ENCODE measurements around the gene SLCO2A1. TPM values are rescaled to one million over a fixed set of nuclear protein-coding genes. Genes with fewer than 3 reads are reported as not detected.
A peak's percentile ranks its signal among the peaks of the same experiment; 100 is the strongest.

SLCO2A1 gene
- polyA plus RNA-seq (2013, experiment 1 of 2) = 3.3 TPM
- polyA plus RNA-seq (2013, experiment 2 of 2) = 2.2 TPM

GRCh38 chr3:134029734-134030378 lies at the start of gene SLCO2A1:
Gene SLCO2A1, minus strand, starts transcription at chr3:134029925. Its CDS starts 123 bp downstream, at chr3:134029802.
- Histone ChIP-seq H3K27ac (ENCODE audit: low read depth, low read length) (no peak within 1 kb of the TSS), H3K9ac (ENCODE audit: low read depth, low read length) (peak within 1 kb of the TSS; percentile 27; the same call in 1 of the 2 replicates), H3K4me1 (ENCODE audit: insufficient read depth, low read length) (peaks cover 8% of the 10 kb centered on the region), H3K36me3 (ENCODE audit: insufficient read depth, low read length) (no peaks in the 10 kb centered on the region), H3K9me3 (ENCODE audit: insufficient read depth, low read depth, low read length) (no peaks in the 10 kb centered on the region), H3K27me3 (ENCODE audit: insufficient read depth, low read length) (peaks cover 52% of the 10 kb centered on the region), H3K4me3 (ENCODE audit: low read length) (peak within 1 kb of the TSS; percentile 62)
- under 1% methylated on average over 67 of the region's 67 CpGs for WGBS

GRCh38 chr3:134079111-134079547 lies 49.4 kb upstream of the SLCO2A1 start:
- Histone ChIP-seq H3K4me1 (ENCODE audit: insufficient read depth, low read length) (no peaks in the 10 kb centered on the region), H3K9ac (ENCODE audit: low read depth, low read length) (no peak overlapping the region), H3K36me3 (ENCODE audit: insufficient read depth, low read length) (no peaks in the 10 kb centered on the region), H3K9me3 (ENCODE audit: insufficient read depth, low read depth, low read length) (peaks cover 19% of the 10 kb centered on the region), H3K27me3 (ENCODE audit: insufficient read depth, low read length) (no peaks in the 10 kb centered on the region), H3K4me3 (ENCODE audit: low read length) (no peak overlapping the region), H3K27ac (ENCODE audit: low read depth, low read length) (no peak overlapping the region)
- 88% methylated on average over 4 of the region's 4 CpGs for WGBS

- no peaks in the 10 kb centered on the region for H3K4me1 ChIP-seq (ENCODE audit: insufficient read depth, low read length)
- 91% methylated on average over 8 of the region's 8 CpGs for WGBS
- no peak overlapping the region for H3K4me3 ChIP-seq (ENCODE audit: low read length)
- H3K27ac ChIP-seq (ENCODE audit: low read depth, low read length) = no peak overlapping the region
- H3K27me3 ChIP-seq (ENCODE audit: insufficient read depth, low read length) = no peaks in the 10 kb centered on the region
- H3K36me3 ChIP-seq (ENCODE audit: insufficient read depth, low read length) = no peaks in the 10 kb centered on the region
- H3K9ac ChIP-seq (ENCODE audit: low read depth, low read length) = no peak overlapping the region
- H3K9me3 ChIP-seq (ENCODE audit: insufficient read depth, low read depth, low read length) = peaks cover 19% of the 10 kb centered on the region
Measured at GRCh38 chr3:134078169-134078831, 48.6 kb upstream of the SLCO2A1 start.

- no peaks in the 10 kb centered on the region for H3K4me1 ChIP-seq (ENCODE audit: insufficient read depth, low read length)
- peaks cover 19% of the 10 kb centered on the region for H3K9me3 ChIP-seq (ENCODE audit: insufficient read depth, low read depth, low read length)
- H3K27me3 ChIP-seq (ENCODE audit: insufficient read depth, low read length) = no peaks in the 10 kb centered on the region
- H3K4me3 ChIP-seq (ENCODE audit: low read length) = no peak overlapping the region
- H3K36me3 ChIP-seq (ENCODE audit: insufficient read depth, low read length) = no peaks in the 10 kb centered on the region
- 93% methylated on average over 3 of the region's 3 CpGs for WGBS
- H3K9ac ChIP-seq (ENCODE audit: low read depth, low read length) = no peak overlapping the region
- H3K27ac ChIP-seq (ENCODE audit: low read depth, low read length) = no peak overlapping the region
Measured at GRCh38 chr3:134077649-134078161, 48.0 kb upstream of the SLCO2A1 start.

GRCh38 chr3:134076851-134077250 lies 47.1 kb upstream of the SLCO2A1 start:
- no peak overlapping the region for H3K9ac ChIP-seq (ENCODE audit: low read depth, low read length)
- peaks cover 19% of the 10 kb centered on the region for H3K9me3 ChIP-seq (ENCODE audit: insufficient read depth, low read depth, low read length)
- H3K27ac ChIP-seq (ENCODE audit: low read depth, low read length) = no peak overlapping the region
- 100% methylated on average over 1 of the region's 2 CpGs for WGBS
- H3K4me1 ChIP-seq (ENCODE audit: insufficient read depth, low read length) = no peaks in the 10 kb centered on the region
- H3K27me3 ChIP-seq (ENCODE audit: insufficient read depth, low read length) = no peaks in the 10 kb centered on the region
- no peak overlapping the region for H3K4me3 ChIP-seq (ENCODE audit: low read length)
- no peaks in the 10 kb centered on the region for H3K36me3 ChIP-seq (ENCODE audit: insufficient read depth, low read length)

GRCh38 chr3:134075846-134076245 lies 46.1 kb upstream of the SLCO2A1 start:
- Histone ChIP-seq H3K4me3 (ENCODE audit: low read length) (no peak overlapping the region), H3K27ac (ENCODE audit: low read depth, low read length) (no peak overlapping the region), H3K27me3 (ENCODE audit: insufficient read depth, low read length) (no peaks in the 10 kb centered on the region), H3K4me1 (ENCODE audit: insufficient read depth, low read length) (no peaks in the 10 kb centered on the region), H3K9me3 (ENCODE audit: insufficient read depth, low read depth, low read length) (peaks cover 12% of the 10 kb centered on the region), H3K9ac (ENCODE audit: low read depth, low read length) (no peak overlapping the region), H3K36me3 (ENCODE audit: insufficient read depth, low read length) (no peaks in the 10 kb centered on the region)
- 92% methylated on average over 6 of the region's 6 CpGs for WGBS

GRCh38 chr3:134075568-134075825 lies 45.8 kb upstream of the SLCO2A1 start:
- H3K4me3 ChIP-seq (ENCODE audit: low read length) = no peak overlapping the region
- H3K27me3 ChIP-seq (ENCODE audit: insufficient read depth, low read length) = no peaks in the 10 kb centered on the region
- 92% methylated on average over 3 of the region's 3 CpGs for WGBS
- H3K9me3 ChIP-seq (ENCODE audit: insufficient read depth, low read depth, low read length) = peaks cover 9% of the 10 kb centered on the region; the same call in 1 of the 2 replicates
- no peak overlapping the region for H3K9ac ChIP-seq (ENCODE audit: low read depth, low read length)
- H3K4me1 ChIP-seq (ENCODE audit: insufficient read depth, low read length) = no peaks in the 10 kb centered on the region
- H3K36me3 ChIP-seq (ENCODE audit: insufficient read depth, low read length) = no peaks in the 10 kb centered on the region
- H3K27ac ChIP-seq (ENCODE audit: low read depth, low read length) = no peak overlapping the region

GRCh38 chr3:134074790-134075567 lies 45.3 kb upstream of the SLCO2A1 start:
- Histone ChIP-seq H3K9me3 (ENCODE audit: insufficient read depth, low read depth, low read length) (peaks cover 4% of the 10 kb centered on the region; the same call in 1 of the 2 replicates), H3K4me1 (ENCODE audit: insufficient read depth, low read length) (no peaks in the 10 kb centered on the region), H3K27ac (ENCODE audit: low read depth, low read length) (no peak overlapping the region), H3K4me3 (ENCODE audit: low read length) (no peak overlapping the region), H3K9ac (ENCODE audit: low read depth, low read length) (no peak overlapping the region), H3K36me3 (ENCODE audit: insufficient read depth, low read length) (no peaks in the 10 kb centered on the region), H3K27me3 (ENCODE audit: insufficient read depth, low read length) (no peaks in the 10 kb centered on the region)
- WGBS = 95% methylated on average over 9 of the region's 9 CpGs

GRCh38 chr3:134074001-134074789 lies 44.5 kb upstream of the SLCO2A1 start:
- Histone ChIP-seq H3K27me3 (ENCODE audit: insufficient read depth, low read length) (no peaks in the 10 kb centered on the region), H3K27ac (ENCODE audit: low read depth, low read length) (no peak overlapping the region), H3K9ac (ENCODE audit: low read depth, low read length) (no peak overlapping the region)

GRCh38 chr3:134073583-134073945 lies 43.8 kb upstream of the SLCO2A1 start:
- Histone ChIP-seq H3K4me3 (ENCODE audit: low read length) (no peak overlapping the region), H3K4me1 (ENCODE audit: insufficient read depth, low read length) (no peaks in the 10 kb centered on the region), H3K27me3 (ENCODE audit: insufficient read depth, low read length) (no peaks in the 10 kb centered on the region), H3K36me3 (ENCODE audit: insufficient read depth, low read length) (no peaks in the 10 kb centered on the region), H3K27ac (ENCODE audit: low read depth, low read length) (no peak overlapping the region), H3K9ac (ENCODE audit: low read depth, low read length) (no peak overlapping the region), H3K9me3 (ENCODE audit: insufficient read depth, low read depth, low read length) (no peaks in the 10 kb centered on the region)
- 92% methylated on average over 4 of the region's 4 CpGs for WGBS

More at GRCh38 chr3:134074001-134074789, 44.5 kb upstream of the SLCO2A1 start:
- 90% methylated on average over 10 of the region's 10 CpGs for WGBS
- H3K36me3 ChIP-seq (ENCODE audit: insufficient read depth, low read length) = no peaks in the 10 kb centered on the region
- no peak overlapping the region for H3K4me3 ChIP-seq (ENCODE audit: low read length)
- no peaks in the 10 kb centered on the region for H3K9me3 ChIP-seq (ENCODE audit: insufficient read depth, low read depth, low read length)
- H3K4me1 ChIP-seq (ENCODE audit: insufficient read depth, low read length) = no peaks in the 10 kb centered on the region

Data from HUES64 (cell line).